GM12801 (cell line): ENCODE data around the gene PAX3.

Source experiments
- TF ChIP-seq, protein P1 (sequence below): IDR thresholded peaks from one replicate; pipeline ENCODE4 v1.5.1; 2011; ENCODE audit warnings: control low read depth; ENCODE audit not compliant: insufficient read length; ENCODE audit errors: extremely low read depth

PAX3 gene

DNA sequence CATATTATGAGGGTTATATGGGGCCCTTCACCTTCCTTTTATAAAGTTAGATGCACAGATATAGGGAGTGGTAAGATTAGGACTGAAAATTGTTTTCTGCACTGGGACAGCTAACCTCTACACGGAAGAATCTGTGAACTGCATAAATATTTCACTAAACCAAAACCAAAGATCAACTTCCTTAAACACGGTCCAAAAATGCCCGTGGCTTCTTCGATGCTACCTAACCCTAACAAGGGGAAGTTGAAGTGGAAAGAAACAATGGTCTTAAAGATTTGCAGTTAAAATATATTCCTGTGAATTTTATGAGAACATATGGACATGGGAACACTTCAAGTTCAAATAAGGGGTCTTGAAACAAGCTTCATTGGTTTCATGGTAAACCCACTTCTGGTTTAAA lies 33.3 kb upstream of the PAX3 start:
- TF ChIP-seq, protein P1, sequence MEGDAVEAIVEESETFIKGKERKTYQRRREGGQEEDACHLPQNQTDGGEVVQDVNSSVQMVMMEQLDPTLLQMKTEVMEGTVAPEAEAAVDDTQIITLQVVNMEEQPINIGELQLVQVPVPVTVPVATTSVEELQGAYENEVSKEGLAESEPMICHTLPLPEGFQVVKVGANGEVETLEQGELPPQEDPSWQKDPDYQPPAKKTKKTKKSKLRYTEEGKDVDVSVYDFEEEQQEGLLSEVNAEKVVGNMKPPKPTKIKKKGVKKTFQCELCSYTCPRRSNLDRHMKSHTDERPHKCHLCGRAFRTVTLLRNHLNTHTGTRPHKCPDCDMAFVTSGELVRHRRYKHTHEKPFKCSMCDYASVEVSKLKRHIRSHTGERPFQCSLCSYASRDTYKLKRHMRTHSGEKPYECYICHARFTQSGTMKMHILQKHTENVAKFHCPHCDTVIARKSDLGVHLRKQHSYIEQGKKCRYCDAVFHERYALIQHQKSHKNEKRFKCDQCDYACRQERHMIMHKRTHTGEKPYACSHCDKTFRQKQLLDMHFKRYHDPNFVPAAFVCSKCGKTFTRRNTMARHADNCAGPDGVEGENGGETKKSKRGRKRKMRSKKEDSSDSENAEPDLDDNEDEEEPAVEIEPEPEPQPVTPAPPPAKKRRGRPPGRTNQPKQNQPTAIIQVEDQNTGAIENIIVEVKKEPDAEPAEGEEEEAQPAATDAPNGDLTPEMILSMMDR: no peak

DNA sequence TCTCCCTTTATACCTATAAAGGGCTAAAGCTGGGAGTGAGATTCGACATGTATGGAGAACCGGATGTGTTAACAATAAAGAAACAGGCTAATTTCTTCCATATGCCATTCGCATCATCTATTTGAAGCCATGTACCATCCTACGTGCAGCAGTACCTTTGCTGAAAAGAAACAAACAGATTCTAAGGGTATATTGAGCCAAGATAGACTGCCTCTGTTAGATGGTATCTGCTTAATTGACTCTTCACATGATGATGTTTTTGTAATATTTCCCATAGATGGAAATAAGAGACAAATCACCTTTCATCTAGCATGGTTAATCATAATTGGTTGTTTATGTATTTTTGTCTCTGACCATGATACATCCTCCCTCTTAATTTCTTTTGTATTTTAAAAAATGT lies 32.1 kb upstream of the PAX3 start:
- TF ChIP-seq, protein P1: no peak

DNA sequence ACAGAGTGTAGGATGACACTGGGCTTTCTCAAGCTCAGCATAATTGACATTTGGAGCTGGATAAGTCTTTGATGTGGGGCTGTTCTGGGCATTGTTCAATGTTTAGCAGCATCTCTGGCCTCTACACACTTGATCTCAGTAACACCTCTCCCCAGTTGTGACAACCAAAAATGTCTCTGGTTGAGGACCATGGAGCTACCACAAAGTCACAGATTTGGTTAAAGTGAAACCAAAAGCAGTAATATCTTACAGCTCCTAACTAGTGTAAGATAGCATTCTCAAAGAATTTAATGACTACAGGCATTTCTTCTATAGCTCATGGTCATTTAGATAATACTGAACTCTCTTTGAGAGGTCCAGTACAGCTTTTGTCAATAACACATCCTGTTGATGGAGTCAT lies 23.4 kb upstream of the PAX3 start:
- TF ChIP-seq, protein P1: no peak

DNA sequence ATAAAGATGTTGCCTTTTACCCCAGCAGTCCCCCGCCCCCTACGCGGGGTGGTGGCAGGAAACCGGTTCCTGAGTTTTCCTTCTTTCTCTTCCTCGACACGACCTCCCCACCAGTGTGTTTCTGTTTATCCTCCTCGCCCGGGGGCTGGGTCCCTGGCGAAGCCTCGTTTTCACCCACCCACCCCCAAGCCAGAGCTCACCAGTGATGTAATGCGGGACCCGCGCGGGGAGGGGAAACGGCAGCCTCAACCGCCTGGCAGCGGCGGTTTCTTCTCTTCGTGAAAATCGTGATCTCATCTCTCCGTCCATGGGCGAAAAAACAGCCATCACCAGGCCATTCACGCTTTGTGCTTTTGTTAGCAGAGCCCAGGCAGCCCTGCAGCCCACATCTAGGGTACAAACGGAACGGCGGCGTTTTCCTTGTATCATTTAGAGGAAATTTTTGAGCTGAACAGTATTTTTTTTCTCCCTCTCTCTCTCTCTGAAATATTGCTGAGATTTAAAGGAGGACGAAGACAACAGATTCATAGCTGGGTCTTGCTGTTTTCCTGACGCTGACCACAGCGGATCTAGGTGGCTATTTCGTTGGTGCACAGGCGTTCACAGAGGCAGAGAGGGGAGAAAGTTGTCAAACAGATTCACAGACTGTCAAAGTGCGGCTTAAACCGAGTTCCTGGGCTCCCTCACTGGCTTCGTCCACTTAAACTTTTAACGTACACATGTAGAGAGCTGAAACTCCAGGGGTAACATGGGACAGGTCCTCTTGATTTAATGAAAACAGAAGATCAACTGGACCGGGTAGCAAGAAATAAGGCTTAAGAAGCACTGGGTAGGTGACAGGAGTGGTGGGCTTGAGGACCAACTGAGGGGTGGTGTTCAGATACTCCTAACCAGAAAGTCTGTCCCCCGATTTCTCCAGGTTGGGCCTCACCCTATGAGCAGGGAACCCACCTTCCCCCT lies 21.9 kb upstream of the PAX3 start:
- TF ChIP-seq, protein P1: no peak

DNA sequence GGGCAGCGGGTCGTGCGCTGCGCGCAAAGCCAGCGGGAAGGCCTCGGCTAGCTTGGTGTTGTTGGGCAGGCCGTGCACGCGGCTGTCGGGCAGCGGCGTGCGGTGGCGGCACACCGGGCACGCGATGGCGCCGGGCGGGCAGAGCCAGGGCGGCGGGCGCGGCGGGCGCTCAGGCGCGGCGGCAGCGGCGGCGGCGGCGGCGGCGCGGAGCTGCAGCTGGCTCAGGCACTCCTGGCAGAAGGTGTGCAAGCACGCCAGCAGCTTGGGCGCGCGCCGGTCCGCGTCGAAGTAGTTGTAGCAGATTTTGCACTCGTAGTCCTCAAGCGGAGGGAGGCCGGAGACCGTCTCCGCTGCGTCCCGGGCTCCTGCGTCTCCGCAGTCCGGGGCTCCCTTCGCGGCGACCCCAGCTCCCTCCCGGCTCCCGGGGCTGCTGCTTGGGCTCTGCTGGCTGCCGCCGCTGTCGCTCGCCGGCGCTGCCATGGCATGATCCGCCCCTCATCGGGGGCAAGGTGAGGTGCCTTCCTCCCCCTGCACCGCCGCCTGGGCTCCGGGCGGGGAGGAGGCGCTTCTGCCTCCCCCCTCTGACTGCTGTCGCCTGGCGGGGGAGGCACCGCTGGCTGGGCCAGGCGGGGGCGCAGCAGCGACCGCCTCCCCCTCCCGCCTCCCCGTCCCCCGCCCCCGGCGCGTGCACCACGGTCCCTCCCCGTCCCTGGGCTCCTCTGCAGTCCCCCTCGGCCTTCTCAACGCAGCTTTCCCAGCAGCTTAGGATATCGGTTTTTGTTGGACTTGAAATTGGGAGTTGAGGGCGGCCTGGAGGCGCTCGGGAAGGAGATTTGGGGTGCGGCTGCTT lies 21.0 kb upstream of the PAX3 start:
- TF ChIP-seq, protein P1: no peak

DNA sequence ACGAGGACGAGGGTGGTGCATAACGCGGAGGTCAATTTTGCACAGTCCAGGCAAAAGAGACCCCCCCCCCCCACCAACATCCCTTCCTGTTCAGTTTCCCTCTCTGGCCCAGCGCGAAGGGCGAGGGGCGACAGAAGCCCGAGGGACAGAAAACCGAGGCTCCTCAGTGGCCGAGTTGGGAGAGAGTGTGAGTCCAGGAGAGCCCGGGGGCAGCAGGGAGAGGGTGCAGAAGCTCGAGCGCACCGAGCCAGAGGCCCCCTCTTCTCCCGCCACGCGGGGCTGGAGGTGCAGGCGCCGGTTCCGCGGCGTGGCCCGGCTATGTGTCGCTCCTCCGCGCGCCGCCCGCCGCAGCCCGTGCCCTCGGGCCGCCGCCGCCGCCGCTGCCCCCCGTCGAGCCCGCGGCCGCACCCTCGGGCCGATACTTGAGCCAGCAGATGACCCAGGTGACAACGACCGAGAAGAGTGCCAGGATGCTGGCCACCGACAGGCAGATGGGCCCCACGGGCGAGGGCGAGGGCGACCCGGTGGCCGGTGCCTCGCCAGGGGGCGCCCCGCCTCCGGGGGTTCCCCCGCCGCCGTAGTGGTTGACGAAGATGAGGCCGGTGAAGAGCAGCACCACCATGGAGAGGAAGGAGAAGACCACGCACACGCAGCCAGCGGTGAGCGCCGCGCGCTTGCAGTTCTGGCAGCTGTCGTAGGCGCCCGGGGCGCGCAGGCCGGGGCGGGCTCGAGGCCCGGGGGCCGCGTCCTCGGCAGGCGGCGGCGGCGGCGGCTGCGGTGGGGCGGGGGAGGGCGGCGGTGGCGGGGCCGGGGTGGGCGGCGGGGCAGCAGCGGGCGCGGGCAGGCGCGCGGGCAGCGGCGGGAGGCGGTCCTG lies 20.2 kb upstream of the PAX3 start:
- TF ChIP-seq, protein P1: no peak
